ENCODE data around the gene ZDHHC22. TPM values are rescaled to one million over a fixed set of nuclear protein-coding genes. Genes with fewer than 3 reads are reported as not detected.

The ZDHHC22 gene
- total RNA-seq, 1 donor, result not detected

DNA sequence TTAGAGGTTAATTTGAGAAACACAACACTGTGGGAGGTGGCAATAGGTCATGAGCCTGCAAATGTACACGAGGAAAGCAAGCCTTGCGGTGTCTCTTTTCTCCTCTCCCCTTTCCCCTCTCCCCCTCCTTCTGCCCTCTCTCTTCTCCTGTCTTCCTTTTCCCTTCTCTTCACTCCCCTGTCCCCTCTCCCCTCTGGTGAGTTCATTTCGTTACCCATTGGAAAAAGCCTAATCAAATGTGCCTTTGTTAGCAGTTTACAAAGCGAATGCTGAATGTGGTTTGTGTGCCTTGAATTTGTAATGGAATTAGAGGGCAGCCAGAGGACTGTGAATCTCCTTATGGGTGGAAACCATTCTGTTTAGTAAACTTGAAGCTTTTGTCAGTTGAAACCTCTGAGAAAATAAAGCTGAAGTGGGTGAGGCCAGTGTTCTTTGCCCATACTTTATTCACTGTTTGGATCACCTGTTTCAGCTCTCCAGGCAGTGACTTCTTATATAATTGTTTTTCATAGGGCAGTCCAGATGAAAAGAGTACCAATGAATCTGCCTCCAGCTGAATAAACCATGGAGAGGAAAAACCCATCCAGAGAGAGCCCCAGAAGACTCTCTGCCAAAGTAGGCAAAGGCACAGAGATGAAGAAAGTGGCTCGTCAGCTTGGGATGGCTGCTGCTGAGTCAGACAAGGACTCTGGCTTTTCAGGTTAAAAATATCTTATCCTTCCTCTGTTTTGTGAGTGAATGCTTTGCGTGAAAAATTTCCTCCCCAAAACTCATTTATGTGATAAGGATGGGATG lies 36.2 kb downstream of the ZDHHC22 start:
- DNase-seq (ENCODE audit: low read depth), result no peak
- TF ChIP-seq, protein P1, sequence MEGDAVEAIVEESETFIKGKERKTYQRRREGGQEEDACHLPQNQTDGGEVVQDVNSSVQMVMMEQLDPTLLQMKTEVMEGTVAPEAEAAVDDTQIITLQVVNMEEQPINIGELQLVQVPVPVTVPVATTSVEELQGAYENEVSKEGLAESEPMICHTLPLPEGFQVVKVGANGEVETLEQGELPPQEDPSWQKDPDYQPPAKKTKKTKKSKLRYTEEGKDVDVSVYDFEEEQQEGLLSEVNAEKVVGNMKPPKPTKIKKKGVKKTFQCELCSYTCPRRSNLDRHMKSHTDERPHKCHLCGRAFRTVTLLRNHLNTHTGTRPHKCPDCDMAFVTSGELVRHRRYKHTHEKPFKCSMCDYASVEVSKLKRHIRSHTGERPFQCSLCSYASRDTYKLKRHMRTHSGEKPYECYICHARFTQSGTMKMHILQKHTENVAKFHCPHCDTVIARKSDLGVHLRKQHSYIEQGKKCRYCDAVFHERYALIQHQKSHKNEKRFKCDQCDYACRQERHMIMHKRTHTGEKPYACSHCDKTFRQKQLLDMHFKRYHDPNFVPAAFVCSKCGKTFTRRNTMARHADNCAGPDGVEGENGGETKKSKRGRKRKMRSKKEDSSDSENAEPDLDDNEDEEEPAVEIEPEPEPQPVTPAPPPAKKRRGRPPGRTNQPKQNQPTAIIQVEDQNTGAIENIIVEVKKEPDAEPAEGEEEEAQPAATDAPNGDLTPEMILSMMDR (IDR thresholded peaks at IDR 0.05; ENCODE audit: insufficient read depth, low read depth, low read length), result no peak
- H3K4me3 ChIP-seq (ENCODE audit: low read depth, low read length), result no peak overlapping the region

DNA sequence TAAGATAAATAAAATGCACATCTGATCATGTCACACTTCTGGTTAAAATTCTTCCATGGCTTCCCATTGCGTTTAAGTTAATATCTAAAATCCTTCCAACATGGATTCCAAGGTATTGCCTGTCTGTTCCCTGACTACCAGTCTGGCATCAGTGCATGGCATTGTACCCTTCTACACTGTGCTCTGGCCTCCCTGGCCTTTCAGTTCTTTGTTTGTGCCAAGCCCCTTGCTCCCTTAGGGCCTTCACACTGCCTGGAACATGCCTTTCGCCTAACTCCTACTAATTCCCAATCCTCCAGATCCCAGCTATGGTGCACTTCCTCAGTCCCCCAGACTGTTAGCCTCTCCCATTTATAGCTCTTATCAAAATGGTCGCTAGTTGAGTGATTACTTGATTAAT lies 37.2 kb downstream of the ZDHHC22 start:
- H3K4me3 ChIP-seq (ENCODE audit: low read depth, low read length), result no peak overlapping the region
- no peak for DNase-seq (ENCODE audit: low read depth)
- TF ChIP-seq, protein P1 (IDR thresholded peaks at IDR 0.05; ENCODE audit: insufficient read depth, low read depth, low read length), result no peak

DNA sequence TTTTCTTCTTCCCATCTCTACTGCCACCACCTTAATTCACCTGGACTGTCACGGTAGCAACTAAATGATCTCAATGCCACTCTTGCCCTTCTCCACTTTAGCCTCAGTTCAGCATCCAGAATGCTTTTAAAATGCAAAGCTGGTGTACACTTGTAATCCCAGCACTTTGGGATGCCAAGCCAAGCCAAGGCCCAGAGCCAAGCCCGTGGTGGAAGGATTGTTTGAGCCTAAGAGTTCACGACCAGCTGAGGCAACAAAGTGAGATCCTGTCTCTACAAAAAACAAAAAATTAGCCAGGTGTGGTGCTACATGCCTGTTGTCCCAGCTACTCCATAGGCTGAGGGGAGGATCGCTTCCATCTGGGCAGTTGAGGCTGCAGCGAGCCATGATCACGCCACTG lies 37.6 kb downstream of the ZDHHC22 start:
- no peak for DNase-seq (ENCODE audit: low read depth)

DNA sequence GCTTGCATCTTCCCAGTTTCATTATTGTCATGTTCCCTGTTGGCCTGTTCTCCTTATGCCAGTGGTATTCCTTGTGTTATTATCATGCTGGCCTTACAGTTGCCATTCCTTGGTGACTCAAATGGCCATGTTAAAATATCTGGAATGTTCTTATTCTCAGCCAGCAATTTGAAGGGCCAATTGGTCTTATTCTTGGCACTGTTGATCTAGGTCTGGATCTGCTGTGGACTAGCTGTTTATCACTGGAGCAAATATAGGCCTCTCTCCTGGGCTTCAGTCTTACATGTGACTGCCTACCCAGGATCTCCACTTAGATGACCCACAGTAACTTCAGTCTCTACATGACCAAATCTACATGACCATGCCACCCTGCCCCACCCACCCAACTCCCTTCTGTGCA lies 38.1 kb downstream of the ZDHHC22 start:
- TF ChIP-seq, protein P1 (IDR thresholded peaks at IDR 0.05; ENCODE audit: insufficient read depth, low read depth, low read length), result no peak
- H3K4me3 ChIP-seq (ENCODE audit: low read depth, low read length), result no peak overlapping the region
- DNase-seq (ENCODE audit: low read depth), result no peak

More for the DNA sequence above, 37.6 kb downstream of the ZDHHC22 start:
- H3K4me3 ChIP-seq (ENCODE audit: low read depth, low read length), result no peak overlapping the region
- TF ChIP-seq, protein P1 (IDR thresholded peaks at IDR 0.05; ENCODE audit: insufficient read depth, low read depth, low read length), result no peak

DNA sequence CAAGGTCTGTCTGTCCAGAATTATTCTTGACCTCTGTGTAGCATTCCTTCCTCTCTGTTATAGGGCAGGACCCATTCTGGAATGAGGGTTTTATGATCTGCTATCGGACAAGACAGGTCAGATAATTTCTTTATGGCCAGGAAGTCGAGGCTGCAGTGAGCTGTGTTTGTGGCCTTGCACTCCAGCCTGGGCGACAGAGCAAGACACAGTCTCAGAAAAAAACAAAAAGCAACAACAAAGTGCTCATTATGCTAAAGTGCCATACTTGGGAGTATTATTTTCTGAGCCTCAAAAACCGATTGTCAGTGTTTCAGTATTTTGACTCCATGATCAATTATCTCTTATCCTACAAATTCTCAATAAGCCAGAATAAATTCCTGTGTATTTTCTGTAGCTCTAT lies 39.4 kb downstream of the ZDHHC22 start:
- no peak overlapping the region for H3K4me3 ChIP-seq (ENCODE audit: low read depth, low read length)
- TF ChIP-seq, protein P1 (IDR thresholded peaks at IDR 0.05; ENCODE audit: insufficient read depth, low read depth, low read length), result no peak
- no peak for DNase-seq (ENCODE audit: low read depth)

DNA sequence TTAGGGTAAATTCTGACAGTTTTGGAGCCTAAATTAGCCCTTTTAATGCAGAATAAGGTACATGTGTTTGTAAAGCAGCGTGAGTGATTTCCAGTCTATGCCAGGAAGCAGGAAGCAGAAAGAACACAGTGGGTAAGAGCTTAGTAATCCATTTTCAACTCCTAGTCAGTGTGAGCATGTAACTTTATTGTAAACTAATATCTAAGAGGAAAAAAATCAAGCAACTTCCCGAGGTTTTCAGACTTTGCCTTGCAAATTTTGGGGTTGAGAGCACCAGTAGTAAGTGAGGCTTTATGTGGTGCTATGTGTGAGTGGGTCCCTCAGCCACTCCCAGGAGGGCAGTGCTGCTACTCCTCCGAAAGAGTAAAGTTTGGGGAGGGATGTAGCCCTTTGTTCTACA lies 40.6 kb downstream of the ZDHHC22 start:
- no peak overlapping the region for H3K4me3 ChIP-seq (ENCODE audit: low read depth, low read length)
- DNase-seq (ENCODE audit: low read depth), result no peak
- TF ChIP-seq, protein P1 (IDR thresholded peaks at IDR 0.05; ENCODE audit: insufficient read depth, low read depth, low read length), result no peak

Data from fibroblast of villous mesenchyme (primary cell).